Amygdala (tissue), 56 donors: Measurements from ENCODE around the gene FARP1.

Experiments
- DNase-seq, 56 donors: peaks; one replicate each; lab custom pipeline; 2025; lab: John Stamatoyannopoulos, UW

Gene FARP1

GRCh38 chr13:98372876-98373275, 230.0 kb downstream of the FARP1 start:
- no peak for DNase-seq

- DNase-seq = no peak
Observed at GRCh38 chr13:98374750-98375149, 231.9 kb downstream of the FARP1 start.

- DNase-seq = no peak
Observed at GRCh38 chr13:98377635-98378378, 234.9 kb downstream of the FARP1 start.

- no peak for DNase-seq
Observed at GRCh38 chr13:98384739-98385138, 241.8 kb downstream of the FARP1 start.

- no peak for DNase-seq
Observed at GRCh38 chr13:98385606-98386005, 242.7 kb downstream of the FARP1 start.

- no peak for DNase-seq
Observed at GRCh38 chr13:98386637-98387036, 243.7 kb downstream of the FARP1 start.

GRCh38 chr13:98389319-98389718, 246.4 kb downstream of the FARP1 start:
- no peak for DNase-seq

GRCh38 chr13:98390086-98390715, 247.3 kb downstream of the FARP1 start:
- peak in 2 of 56 donors; percentile 13 to 30 for DNase-seq

- DNase-seq = peak in 30 of 56 donors; percentile 3 to 76 (median 30)
Observed at GRCh38 chr13:98393873-98394272, 251.0 kb downstream of the FARP1 start.

GRCh38 chr13:98394820-98395510, 252.1 kb downstream of the FARP1 start:
- no peak for DNase-seq

- no peak for DNase-seq
Observed at GRCh38 chr13:98396071-98396710, 253.3 kb downstream of the FARP1 start.

GRCh38 chr13:98397221-98397620, 254.3 kb downstream of the FARP1 start:
- DNase-seq = no peak

GRCh38 chr13:98397861-98398260, 255.0 kb downstream of the FARP1 start:
- DNase-seq = no peak

- DNase-seq = no peak
Observed at GRCh38 chr13:98398581-98398980, 255.7 kb downstream of the FARP1 start.

- no peak for DNase-seq
Observed at GRCh38 chr13:98399756-98400155, 256.9 kb downstream of the FARP1 start.

- DNase-seq = no peak
Observed at GRCh38 chr13:98401934-98402333, 259.0 kb downstream of the FARP1 start.

- DNase-seq = no peak
Observed at GRCh38 chr13:98403076-98403475, 260.2 kb downstream of the FARP1 start.

- DNase-seq = peak in 36 of 56 donors; percentile 10 to 64 (median 28)
Observed at GRCh38 chr13:98405107-98405571, 262.2 kb downstream of the FARP1 start.

- DNase-seq = no peak
Observed at GRCh38 chr13:98405690-98406344, 262.9 kb downstream of the FARP1 start.

GRCh38 chr13:98406427-98406826, 263.5 kb downstream of the FARP1 start:
- no peak for DNase-seq
